Smooth muscle cell (in vitro differentiated cells): Measurements from ENCODE around the gene KCNS3. TPM values are rescaled to one million over a fixed set of nuclear protein-coding genes. Genes with fewer than 3 reads are reported as not detected.

Source experiments
- DNase-seq: peaks from one replicate; lab custom pipeline; 2025; ENCODE audit not compliant: unreplicated experiment; lab: John Stamatoyannopoulos, UW
- H2AFZ ChIP-seq: fragments of 200-600 bp; sonication (generic); 2 replicates; pipeline ENCODE4 v1.6.0; 2016; ENCODE audit warnings: antibody characterized with exemption, low read depth, mild to moderate bottlenecking
- H3F3A ChIP-seq: fragments of 200-600 bp; sonication (generic); 2 replicates; pipeline ENCODE4 v1.6.0; 2017; ENCODE audit warnings: antibody characterized with exemption, low read depth
- H3K27ac ChIP-seq: fragments of 200-600 bp; sonication (generic); 2 replicates; pipeline ENCODE4 v1.5.1; 2016; ENCODE audit warnings: low read depth, mild to moderate bottlenecking
- H3K27me3 ChIP-seq: fragments of 200-600 bp; sonication (generic); 2 replicates; pipeline ENCODE4 v1.6.1; 2016; ENCODE audit warnings: low read depth, mild to moderate bottlenecking
- H3K36me3 ChIP-seq: fragments of 200-600 bp; sonication (generic); 2 replicates; pipeline ENCODE4 v1.5.1; 2016; ENCODE audit warnings: low read depth
- H3K4me1 ChIP-seq: fragments of 200-600 bp; sonication (generic); 2 replicates; pipeline ENCODE4 v1.5.1; 2016; ENCODE audit warnings: low read depth
- H3K4me2 ChIP-seq: fragments of 200-600 bp; sonication (generic); 2 replicates; pipeline ENCODE4 v1.6.0; 2016; ENCODE audit warnings: mild to moderate bottlenecking
- H3K4me3 ChIP-seq: fragments of 200-600 bp; sonication (generic); 2 replicates; pipeline ENCODE4 v1.5.1; 2016; ENCODE audit warnings: mild to moderate bottlenecking
- H3K79me2 ChIP-seq: fragments of 200-600 bp; sonication (generic); 2 replicates; pipeline ENCODE4 v1.6.0; 2016; ENCODE audit warnings: low read depth, mild to moderate bottlenecking
- H3K9ac ChIP-seq: fragments of 200-600 bp; sonication (generic); 2 replicates; pipeline ENCODE4 v1.6.0; 2016; ENCODE audit warnings: low read depth
- H3K9me3 ChIP-seq: fragments of 200-600 bp; sonication (generic); replicated peaks from 2 replicates; pipeline ENCODE4 v1.5.1; 2016; ENCODE audit warnings: low read depth
- H4K20me1 ChIP-seq: fragments of 200-600 bp; sonication (generic); 2 replicates; pipeline ENCODE4 v1.6.0; 2016; ENCODE audit warnings: low read depth
- WGBS: methylation state at CpG from one replicate; pipeline ENCODE4 v1.1.7; 2016; ENCODE audit warnings: low lambda C conversion rate; 5-methylcytosine and 5-hydroxymethylcytosine counted together
- polyA plus RNA-seq: library from polyadenylated mRNA; unstranded; fragments of >200 nt; fragmentation: Nextera tagmentation; extraction: Ambion mirVana; gene quantifications from 2 replicates; pipeline ENCODE4 v1.2.1, GENCODE V29; 2016
- total RNA-seq: library from RNA; depleted of rRNA; stranded (reverse); fragments of >200 nt; gene quantifications from 2 replicates; pipeline ENCODE4 v1.2.3, GENCODE V29; 2014
- TF ChIP-seq, protein P1 (sequence below): fragments of 200-600 bp; sonication (generic); IDR thresholded peaks from 2 replicates; pipeline ENCODE4 v1.5.1; 2017; ENCODE audit warnings: borderline replicate concordance, mild to moderate bottlenecking, antibody characterized with exemption; ENCODE audit not compliant: insufficient read depth, poor library complexity, severe bottlenecking

The KCNS3 gene
- total and polyA plus RNA-seq, 2 experiments from 2014 or later = 31.0 to 48.2 TPM

DNA sequence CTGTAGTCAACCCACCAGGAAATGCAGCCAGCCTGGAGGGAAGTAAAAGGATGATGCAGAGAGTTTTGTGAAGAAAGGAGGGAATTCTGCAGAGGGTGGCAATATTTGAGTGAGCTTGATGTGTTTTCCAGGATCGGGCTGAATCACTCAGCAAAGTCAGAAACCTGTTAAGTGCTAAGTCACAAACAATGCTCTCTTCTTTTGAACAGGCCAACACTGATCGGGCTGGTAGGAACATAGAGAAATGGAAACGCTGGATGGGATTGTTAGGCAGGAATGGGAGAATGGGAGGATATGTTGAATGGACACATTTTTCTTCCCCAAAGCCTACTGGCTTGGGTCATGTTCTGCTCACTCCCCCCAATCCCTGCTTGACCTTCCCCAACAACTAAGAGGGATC, 36.6 kb downstream of the KCNS3 start:
- TF ChIP-seq, protein P1, sequence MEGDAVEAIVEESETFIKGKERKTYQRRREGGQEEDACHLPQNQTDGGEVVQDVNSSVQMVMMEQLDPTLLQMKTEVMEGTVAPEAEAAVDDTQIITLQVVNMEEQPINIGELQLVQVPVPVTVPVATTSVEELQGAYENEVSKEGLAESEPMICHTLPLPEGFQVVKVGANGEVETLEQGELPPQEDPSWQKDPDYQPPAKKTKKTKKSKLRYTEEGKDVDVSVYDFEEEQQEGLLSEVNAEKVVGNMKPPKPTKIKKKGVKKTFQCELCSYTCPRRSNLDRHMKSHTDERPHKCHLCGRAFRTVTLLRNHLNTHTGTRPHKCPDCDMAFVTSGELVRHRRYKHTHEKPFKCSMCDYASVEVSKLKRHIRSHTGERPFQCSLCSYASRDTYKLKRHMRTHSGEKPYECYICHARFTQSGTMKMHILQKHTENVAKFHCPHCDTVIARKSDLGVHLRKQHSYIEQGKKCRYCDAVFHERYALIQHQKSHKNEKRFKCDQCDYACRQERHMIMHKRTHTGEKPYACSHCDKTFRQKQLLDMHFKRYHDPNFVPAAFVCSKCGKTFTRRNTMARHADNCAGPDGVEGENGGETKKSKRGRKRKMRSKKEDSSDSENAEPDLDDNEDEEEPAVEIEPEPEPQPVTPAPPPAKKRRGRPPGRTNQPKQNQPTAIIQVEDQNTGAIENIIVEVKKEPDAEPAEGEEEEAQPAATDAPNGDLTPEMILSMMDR = no peak
- no peaks in the 10 kb centered on the region for H3K27me3 ChIP-seq
- no peak for DNase-seq
- H3K27ac ChIP-seq = no peak overlapping the region
- peaks cover 13% of the 10 kb centered on the region for H3K4me1 ChIP-seq
- no peak overlapping the region for H3K4me3 ChIP-seq
- H3F3A ChIP-seq = peaks cover 3% of the 10 kb centered on the region
- no peak overlapping the region for H3K9ac ChIP-seq
- H4K20me1 ChIP-seq = peaks cover 28% of the 10 kb centered on the region
- H3K36me3 ChIP-seq = no peaks in the 10 kb centered on the region
- H3K79me2 ChIP-seq = peaks cover 7% of the 10 kb centered on the region
- no peak overlapping the region for H3K4me2 ChIP-seq
- H3K9me3 ChIP-seq = no peaks in the 10 kb centered on the region
- WGBS = 67% methylated on average over 3 of the region's 3 CpGs
- no peak overlapping the region for H2AFZ ChIP-seq

DNA sequence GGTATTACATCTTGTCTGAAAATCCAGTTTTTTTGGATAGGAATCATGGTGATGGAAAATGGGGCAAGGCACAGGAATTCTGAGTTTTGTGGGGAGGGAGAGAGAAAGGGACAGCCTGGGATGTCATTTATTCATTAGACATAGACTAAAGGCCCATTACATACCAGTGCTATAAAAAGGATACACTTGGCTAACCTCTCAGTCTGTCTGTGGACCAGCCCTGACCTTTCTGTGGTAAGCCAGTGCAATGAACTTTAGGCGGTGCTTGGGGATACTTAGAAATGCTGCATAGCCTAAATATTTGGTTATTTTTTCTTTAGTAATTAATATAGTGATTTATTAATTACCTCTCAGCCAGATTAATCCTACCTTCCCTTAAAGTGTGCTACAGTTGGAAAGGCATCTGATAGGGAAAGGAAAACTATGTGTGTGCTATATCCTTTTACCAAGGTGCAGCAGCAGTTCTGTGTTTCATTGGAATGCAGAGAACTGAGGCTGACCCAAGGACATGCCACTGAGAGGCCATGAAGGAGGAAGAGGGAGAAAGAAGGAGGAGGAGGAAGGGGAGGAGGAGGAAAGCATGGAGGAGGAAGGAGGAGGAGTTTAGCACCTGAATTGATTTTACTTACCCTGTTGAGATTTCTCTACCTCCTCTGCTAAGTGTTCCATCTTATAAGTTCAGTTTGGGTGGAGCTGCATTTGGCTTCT, 37.5 kb downstream of the KCNS3 start:
- WGBS = 69% methylated on average over 1 of the region's 1 CpG
- H3K9me3 ChIP-seq = no peaks in the 10 kb centered on the region

DNA sequence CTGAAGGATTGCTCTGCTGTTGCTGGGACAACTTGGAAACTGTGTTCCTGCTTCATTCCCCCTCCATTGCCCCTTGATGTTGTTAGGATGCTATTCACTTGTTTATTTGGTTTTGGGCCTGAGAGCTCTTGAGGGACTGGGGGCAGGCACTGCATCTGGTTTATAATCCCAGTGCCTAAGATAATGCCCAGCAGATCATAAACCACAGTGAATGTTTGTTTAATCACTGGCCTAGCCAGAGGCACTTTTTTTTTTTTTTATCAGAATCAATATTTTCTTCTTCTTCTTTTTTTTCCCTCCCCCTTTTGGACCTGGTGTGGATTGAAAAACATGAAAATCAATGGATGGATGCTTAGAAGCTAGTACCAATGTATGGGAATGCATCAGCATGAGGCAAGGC, 38.1 kb downstream of the KCNS3 start:
- TF ChIP-seq, protein P1 = no peak
- peaks cover 22% of the 10 kb centered on the region for H4K20me1 ChIP-seq
- H3K27ac ChIP-seq = peak overlapping the region; percentile 3
- no peak for DNase-seq
- no peaks in the 10 kb centered on the region for H3K9me3 ChIP-seq
- no peak overlapping the region for H3K9ac ChIP-seq
- no peaks in the 10 kb centered on the region for H3K27me3 ChIP-seq
- H3K4me1 ChIP-seq = peaks cover 13% of the 10 kb centered on the region
- H3K79me2 ChIP-seq = no peaks in the 10 kb centered on the region
- H3K4me3 ChIP-seq = no peak overlapping the region
- H3K4me2 ChIP-seq = peak overlapping the region; percentile 7
- H2AFZ ChIP-seq = no peak overlapping the region
- peaks cover 3% of the 10 kb centered on the region for H3F3A ChIP-seq
- H3K36me3 ChIP-seq = no peaks in the 10 kb centered on the region

More for the DNA sequence above, 37.5 kb downstream of the KCNS3 start:
- Histone ChIP-seq H3F3A (peaks cover 3% of the 10 kb centered on the region), H3K27me3 (no peaks in the 10 kb centered on the region), H3K4me1 (peaks cover 13% of the 10 kb centered on the region), H3K4me3 (no peak overlapping the region), H3K9ac (no peak overlapping the region), H3K79me2 (peaks cover 2% of the 10 kb centered on the region), H3K4me2 (peak overlapping the region; percentile 7), H2AFZ (no peak overlapping the region), H3K36me3 (no peaks in the 10 kb centered on the region), H4K20me1 (peaks cover 26% of the 10 kb centered on the region), H3K27ac (peak overlapping the region; percentile 3)
- no peak for DNase-seq
- TF ChIP-seq, protein P1 = no peak

DNA sequence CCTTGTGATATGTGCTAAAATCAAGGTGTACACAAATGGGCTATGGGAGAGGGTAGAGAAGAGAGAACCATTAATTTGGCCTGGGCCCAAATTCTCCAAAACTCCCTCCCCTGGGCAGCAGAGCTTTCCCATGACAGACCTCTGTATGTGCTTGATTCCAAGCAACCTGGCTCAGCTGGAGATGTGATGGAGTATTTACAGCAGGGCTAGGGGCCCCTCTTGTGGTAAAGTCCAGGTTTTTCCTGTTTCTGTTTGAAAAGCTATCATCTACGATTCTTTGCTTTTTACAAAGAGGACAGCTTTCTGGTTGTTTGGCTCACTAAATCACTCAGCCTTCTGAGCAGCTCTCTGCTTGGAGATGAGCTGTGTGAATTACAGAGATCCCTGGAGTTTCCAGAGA, 40.3 kb downstream of the KCNS3 start:
- no peak for DNase-seq
- Histone ChIP-seq H4K20me1 (peaks cover 20% of the 10 kb centered on the region), H3K27ac (peak overlapping the region; percentile 6), H3F3A (no peaks in the 10 kb centered on the region), H3K4me1 (peaks cover 13% of the 10 kb centered on the region), H3K27me3 (no peaks in the 10 kb centered on the region), H3K4me2 (no peak overlapping the region), H2AFZ (no peak overlapping the region), H3K9ac (no peak overlapping the region), H3K79me2 (no peaks in the 10 kb centered on the region), H3K9me3 (no peaks in the 10 kb centered on the region), H3K36me3 (no peaks in the 10 kb centered on the region), H3K4me3 (no peak overlapping the region)
- TF ChIP-seq, protein P1 = peak; percentile 8
- WGBS = 9% methylated on average over 1 of the region's 1 CpG
